Psoas muscle (tissue), 8 donors: Measurements from ENCODE around the gene FOXL2NB. TPM values are rescaled to one million over a fixed set of nuclear protein-coding genes. Genes with fewer than 3 reads are reported as not detected.

Experiments used
- ATAC-seq, 4 donors: fragments of 200-7000 bp; cut with Tn5 transposase; one replicate each; pipeline ENCODE4 v1.9.1; 2020; ENCODE audit warnings: moderate library complexity in 3 of 4, mild to moderate bottlenecking in 2 of 4
- DNase-seq, 2 donors: peaks; one replicate each; pipeline ENCODE4 v3.0.0-alpha.2; 2020
- H3K27ac ChIP-seq: fragments of 200-600 bp; one replicate; pipeline ENCODE4 v1.8.0; 2022
- H3K27me3 ChIP-seq, 3 donors: fragments of 200-600 bp in 1 of 3; one replicate each; pipeline versions ENCODE4 v1.6.1 to v1.8.0; 2013 to 2022; ENCODE audit warnings: low read length in 2 of 3, mild to moderate bottlenecking in 2 of 3, moderate library complexity in 1 of 3; ENCODE audit not compliant: insufficient read depth in 3 of 3
- H3K36me3 ChIP-seq, 2 donors: fragments of 200-600 bp in 1 of 2; one replicate each; pipeline versions ENCODE4 v1.6.1 to v1.8.0; 2013 to 2022; ENCODE audit warnings: low read depth in 1 of 2, mild to moderate bottlenecking in 1 of 2, moderate library complexity in 1 of 2; ENCODE audit not compliant: insufficient read depth in 1 of 2
- H3K4me1 ChIP-seq: fragments of 200-600 bp; one replicate; pipeline ENCODE4 v1.8.0; 2022
- H3K4me3 ChIP-seq: fragments of 200-600 bp; one replicate; pipeline ENCODE4 v1.8.0; 2022; ENCODE audit warnings: mild to moderate bottlenecking
- H3K9me3 ChIP-seq: fragments of 200-600 bp; one replicate; pipeline ENCODE4 v1.8.0; 2022
- CTCF ChIP-seq: fragments of 200-600 bp; IDR thresholded peaks from one replicate; pipeline ENCODE4 v1.8.0; 2022; ENCODE audit warnings: antibody characterized with exemption
- WGBS, 3 donors: extraction: QIAGEN DNeasy Blood & Tissue Kit; methylation state at CpG; one replicate each; pipeline versions ENCODE4 v1.1.6 to v1.1.7; 2013; 5-methylcytosine and 5-hydroxymethylcytosine counted together
- intact Hi-C, 2 donors: fragments of 100-400 bp; cut with DNase I; formaldehyde crosslinking; loops; one replicate each; pipeline versions ENCODE4 v1.11.0 to v1.14.2; 2022
- polyA plus RNA-seq, 3 donors: library from polyadenylated mRNA; stranded (reverse); fragments of 200-250 nt; gene quantifications; one replicate each; pipeline ENCODE4 v1.2.3, GENCODE V29; 2013
- total RNA-seq, 4 donors: library from RNA; stranded (reverse); fragmentation: NEBNext Ultra II Directional in 2 of 4; extraction: Animal tissue kit (Norgen Biotek cat#: 25700) in 2 of 4; gene quantifications; one replicate each; pipeline versions ENCODE4 v1.2.1 to v1.2.4, GENCODE V29; 2021 to 2023
- donor health status: healthy with polysubstance abuse.
- donor health status: DM: no; HTN: no; CAD: no; lungs with moderate emphysema.
- donor health status: Bipolar disorder and iron deficiency.
- donor health status: healthy.
- donor health status: DM: yes; HTN: yes; CAD: no.
- donor health status: DM: no; HTN: no; CAD: no.
- donor health status: DM: no; HTN: no; CAD: no.
- donor health status: DM: yes; HTN: yes; CAD: no.

The FOXL2NB gene
- total and polyA plus RNA-seq, 7 donors = 0.06 to 0.14 TPM; not detected in 5

GRCh38 chr3:138976047-138976446 is 29.0 kb downstream of the FOXL2NB start:
- Histone ChIP-seq H3K27ac (no peak overlapping the region), H3K4me1 (no peaks in the 10 kb centered on the region), H3K9me3 (no peaks in the 10 kb centered on the region), H3K4me3 (no peak overlapping the region), H3K27me3 (peaks cover 0 to 6% (median 2%) of the 10 kb centered on the region in 3 donors), H3K36me3 (no peaks in the 10 kb centered on the region)
- intact Hi-C loops = no loop called here
- ATAC-seq (no peak), DNase-seq (no peak)
- no peak for TF ChIP-seq CTCF

- Histone ChIP-seq H3K4me3 (no peak overlapping the region), H3K27ac (no peak overlapping the region), H3K4me1 (no peaks in the 10 kb centered on the region), H3K36me3 (no peaks in the 10 kb centered on the region), H3K9me3 (no peaks in the 10 kb centered on the region), H3K27me3 (peaks cover 0 to 2% (median 0%) of the 10 kb centered on the region in 3 donors)
- DNase-seq (no peak), ATAC-seq (no peak)
- TF ChIP-seq CTCF = no peak
- intact Hi-C loops = no loop called here
- WGBS, 3 donors = 53 to 77% (median 55%) methylated on average over 3 of the region's 3 CpGs
Measured at GRCh38 chr3:138984816-138985215, 37.8 kb downstream of the FOXL2NB start.

- no peaks in the 10 kb centered on the region for H3K36me3 ChIP-seq
- no peak for DNase-seq
- WGBS, 3 donors = 39 to 51% (median 47%) methylated on average over 4 of the region's 4 CpGs
- H3K4me1 ChIP-seq = no peaks in the 10 kb centered on the region
- intact Hi-C loops = no loop called here
- no peak overlapping the region for H3K4me3 ChIP-seq
- H3K27me3 ChIP-seq = no peaks in the 10 kb centered on the region
- TF ChIP-seq CTCF = no peak
- no peaks in the 10 kb centered on the region for H3K9me3 ChIP-seq
- no peak for ATAC-seq
- no peak overlapping the region for H3K27ac ChIP-seq
Measured at GRCh38 chr3:138985932-138986331, 38.9 kb downstream of the FOXL2NB start.

GRCh38 chr3:138987181-138987580 is 40.2 kb downstream of the FOXL2NB start:
- Histone ChIP-seq H3K36me3 (no peaks in the 10 kb centered on the region), H3K27ac (no peak overlapping the region), H3K4me1 (no peaks in the 10 kb centered on the region), H3K27me3 (no peaks in the 10 kb centered on the region), H3K4me3 (no peak overlapping the region), H3K9me3 (no peaks in the 10 kb centered on the region)
- WGBS, 3 donors = 64 to 70% (median 65%) methylated on average over 2 of the region's 2 CpGs
- no peak for TF ChIP-seq CTCF
- intact Hi-C loops = no loop called here
- DNase-seq (no peak), ATAC-seq (no peak)

GRCh38 chr3:138995706-138996105 is 48.7 kb downstream of the FOXL2NB start:
- Histone ChIP-seq H3K4me3 (no peak overlapping the region), H3K27ac (no peak overlapping the region), H3K4me1 (no peaks in the 10 kb centered on the region), H3K9me3 (peaks cover 10% of the 10 kb centered on the region), H3K36me3 (no peaks in the 10 kb centered on the region), H3K27me3 (no peaks in the 10 kb centered on the region)
- TF ChIP-seq CTCF = no peak
- WGBS, 3 donors = 87 to 92% (median 91%) methylated on average over 1 of the region's 1 CpG
- intact Hi-C loops = no loop called here
- ATAC-seq (no peak), DNase-seq (no peak)
